ENCODE data around the gene SCAMP2.

The SCAMP2 gene

DNA sequence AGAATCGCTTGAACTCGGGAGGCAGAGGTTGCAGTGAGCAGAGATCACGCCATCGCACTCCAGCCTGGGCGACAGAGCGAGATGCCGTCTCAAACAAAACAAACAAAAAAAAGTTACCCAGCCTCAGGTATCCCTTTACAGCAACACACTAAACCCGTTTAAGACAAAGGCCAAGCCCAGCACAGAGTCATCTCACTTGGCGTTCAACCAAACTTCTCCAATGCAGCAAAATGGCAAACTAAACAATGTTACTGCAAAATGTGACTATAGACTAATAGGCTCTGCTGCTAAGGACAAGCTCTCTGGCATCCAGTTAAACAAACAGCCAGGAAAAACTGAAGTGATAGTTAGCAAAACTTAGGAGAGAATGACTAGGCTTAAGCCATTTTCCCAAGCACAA lies 39.9 kb upstream of the SCAMP2 start:
- no peak overlapping the region for H3K4me2 ChIP-seq (ENCODE audit: low read length, poor library complexity, severe bottlenecking)
- H2AFZ ChIP-seq (ENCODE audit: low read depth, low read length) = no peak overlapping the region
- no peak overlapping the region for H2BK15ac ChIP-seq (ENCODE audit: low read depth, poor library complexity, severe bottlenecking)
- no peak overlapping the region for H3K4ac ChIP-seq (ENCODE audit: low read depth in 1 of 2, low read length in 2 of 2)
- H3K9me3 ChIP-seq (ENCODE audit: control insufficient read depth, low read length) = no peaks in the 10 kb centered on the region
- no peak overlapping the region for H2BK120ac ChIP-seq (ENCODE audit: low read depth, low read length)
- H3K23ac ChIP-seq (ENCODE audit: low read length in 2 of 2) = no peak overlapping the region
- H2AK5ac ChIP-seq (ENCODE audit: low read length, severe bottlenecking) = no peak overlapping the region
- no peak overlapping the region for H4K91ac ChIP-seq (ENCODE audit: low read length)
- H3K4me3 ChIP-seq (ENCODE audit: insufficient read depth in 1 of 2, low read depth in 1 of 2, low read length in 2 of 2) = no peak overlapping the region
- no peak overlapping the region for H2BK12ac ChIP-seq (ENCODE audit: low read length in 2 of 2)
- peaks cover 8% of the 10 kb centered on the region for H3K4me1 ChIP-seq (ENCODE audit: control insufficient read depth, insufficient read depth, low read depth, low read length)
- DNase-seq = no peak
- H3K27me3 ChIP-seq (ENCODE audit: control insufficient read depth in 1 of 2, insufficient read depth in 1 of 2, low read length in 2 of 2) = no peaks in the 10 kb centered on the region
- peaks cover 40 to 51% of the 10 kb centered on the region in 2 experiments for H3K36me3 ChIP-seq (ENCODE audit: control insufficient read depth in 1 of 2, insufficient read depth in 2 of 2, low read depth in 1 of 2, low read length in 2 of 2)
- H3K9ac ChIP-seq (ENCODE audit: low read length) = peak overlapping the region; percentile 8
- H3K79me1 ChIP-seq (replicated peaks; ENCODE audit: low read length, poor library complexity, severe bottlenecking) = peaks cover 3% of the 10 kb centered on the region
- no peak overlapping the region for H4K8ac ChIP-seq (ENCODE audit: low read length)
- 96% methylated on average over 9 of the region's 9 CpGs for WGBS
- H3K27ac ChIP-seq (ENCODE audit: low read length, poor library complexity, severe bottlenecking) = no peak overlapping the region
- no peak overlapping the region for H3K14ac ChIP-seq (ENCODE audit: low read length in 2 of 2)
- no peak overlapping the region for H2BK5ac ChIP-seq (ENCODE audit: low read depth, low read length, poor library complexity, severe bottlenecking)
- H3K18ac ChIP-seq (ENCODE audit: low read depth in 1 of 2, low read length in 2 of 2) = no peak overlapping the region

DNA sequence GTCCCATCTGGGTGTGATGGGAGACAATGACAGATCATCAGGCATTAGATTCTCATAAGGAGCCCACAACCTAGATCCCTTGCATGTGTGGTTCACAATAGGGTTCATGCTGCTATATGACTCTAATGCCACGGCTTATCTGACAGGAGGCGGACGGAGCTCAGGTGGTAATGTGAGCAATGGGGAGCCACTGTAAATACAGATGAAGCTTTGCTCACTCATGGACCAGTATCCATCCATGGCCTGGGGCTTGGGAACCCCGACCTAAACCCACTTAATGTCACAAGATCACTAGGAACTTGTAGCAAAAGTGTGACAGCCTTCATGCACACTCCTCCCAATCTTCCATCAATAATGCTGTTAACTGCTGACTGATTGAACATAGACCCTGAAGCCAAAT lies 35.5 kb upstream of the SCAMP2 start:
- Histone ChIP-seq H3K4me3 (ENCODE audit: insufficient read depth in 1 of 2, low read depth in 1 of 2, low read length in 2 of 2) (no peak overlapping the region), H3K18ac (ENCODE audit: low read depth in 1 of 2, low read length in 2 of 2) (no peak overlapping the region), H3K27me3 (ENCODE audit: control insufficient read depth in 1 of 2, insufficient read depth in 1 of 2, low read length in 2 of 2) (no peaks in the 10 kb centered on the region), H3K4me2 (ENCODE audit: low read length, poor library complexity, severe bottlenecking) (no peak overlapping the region), H3K23ac (ENCODE audit: low read length in 2 of 2) (no peak overlapping the region), H3K4me1 (ENCODE audit: control insufficient read depth, insufficient read depth, low read depth, low read length) (peaks cover 20% of the 10 kb centered on the region), H3K4ac (ENCODE audit: low read depth in 1 of 2, low read length in 2 of 2) (no peak overlapping the region), H2BK15ac (ENCODE audit: low read depth, poor library complexity, severe bottlenecking) (no peak overlapping the region), H4K8ac (ENCODE audit: low read length) (no peak overlapping the region), H2AK5ac (ENCODE audit: low read length, severe bottlenecking) (no peak overlapping the region), H3K9me3 (ENCODE audit: control insufficient read depth, low read length) (no peaks in the 10 kb centered on the region), H3K14ac (ENCODE audit: low read length in 2 of 2) (no peak overlapping the region), H2BK120ac (ENCODE audit: low read depth, low read length) (no peak overlapping the region), H4K91ac (ENCODE audit: low read length) (no peak overlapping the region), H3K27ac (ENCODE audit: low read length, poor library complexity, severe bottlenecking) (no peak overlapping the region), H2AFZ (ENCODE audit: low read depth, low read length) (no peak overlapping the region), H3K36me3 (ENCODE audit: control insufficient read depth in 1 of 2, insufficient read depth in 2 of 2, low read depth in 1 of 2, low read length in 2 of 2) (peaks cover 20 to 40% of the 10 kb centered on the region in 2 experiments), H3K79me1 (replicated peaks; ENCODE audit: low read length, poor library complexity, severe bottlenecking) (peaks cover 7% of the 10 kb centered on the region), H3K9ac (ENCODE audit: low read length) (no peak overlapping the region), H2BK5ac (ENCODE audit: low read depth, low read length, poor library complexity, severe bottlenecking) (no peak overlapping the region), H2BK12ac (ENCODE audit: low read length in 2 of 2) (no peak overlapping the region)
- WGBS = 98% methylated on average over 4 of the region's 4 CpGs
- no peak for DNase-seq

DNA sequence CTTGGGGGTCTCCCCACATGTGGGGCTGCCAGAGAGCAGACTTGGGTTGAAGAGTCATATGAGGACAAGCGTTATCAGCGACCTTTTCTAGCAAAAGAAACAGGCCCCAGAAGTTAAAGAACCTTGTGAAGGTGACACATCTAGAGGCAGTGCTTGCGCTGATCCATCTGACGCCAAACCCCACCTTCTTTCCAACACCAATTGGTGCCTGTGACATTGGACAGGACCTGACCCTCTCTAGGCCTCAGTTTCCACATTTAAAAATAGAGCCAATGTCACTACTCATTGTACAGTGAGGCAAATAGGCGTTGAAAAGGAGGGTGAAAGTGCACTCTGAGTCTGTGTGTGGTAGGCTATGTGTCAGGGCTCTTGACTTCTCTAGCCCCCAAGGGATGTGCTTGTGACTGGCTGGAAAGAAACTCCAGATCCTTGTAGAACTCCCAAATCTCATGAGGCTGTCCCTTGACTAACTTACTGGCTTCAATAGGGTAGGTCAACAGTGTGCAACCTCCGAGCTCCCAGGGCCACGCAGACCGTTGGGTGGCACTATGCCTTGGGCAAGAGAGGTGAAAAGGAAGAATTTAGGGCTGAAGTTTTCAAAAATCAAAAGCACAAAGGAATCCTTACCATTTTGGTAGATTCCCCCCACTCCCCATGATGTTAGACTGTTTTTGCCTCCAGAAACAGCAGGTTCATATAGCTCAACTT lies 34.2 kb upstream of the SCAMP2 start:
- peak overlapping the region in 1 of 2 experiments; percentile 13 for H3K23ac ChIP-seq (ENCODE audit: low read length in 2 of 2)
- peak overlapping the region; percentile 97 for H3K9ac ChIP-seq (ENCODE audit: low read length)
- H3K4me1 ChIP-seq (ENCODE audit: control insufficient read depth, insufficient read depth, low read depth, low read length) = peaks cover 20% of the 10 kb centered on the region
- peak overlapping the region; percentile 16 for H4K91ac ChIP-seq (ENCODE audit: low read length)
- no peaks in the 10 kb centered on the region for H3K27me3 ChIP-seq (ENCODE audit: control insufficient read depth in 1 of 2, insufficient read depth in 1 of 2, low read length in 2 of 2)
- peak overlapping the region; percentile 75 for H2AFZ ChIP-seq (ENCODE audit: low read depth, low read length)
- peak overlapping the region; percentile 87 for H4K8ac ChIP-seq (ENCODE audit: low read length)
- no peak overlapping the region for H2BK5ac ChIP-seq (ENCODE audit: low read depth, low read length, poor library complexity, severe bottlenecking)
- H2BK120ac ChIP-seq (ENCODE audit: low read depth, low read length) = peak overlapping the region; percentile 66
- peak overlapping the region; percentile 89 to 94 for H3K18ac ChIP-seq (ENCODE audit: low read depth in 1 of 2, low read length in 2 of 2)
- peaks cover 14% of the 10 kb centered on the region for H3K79me1 ChIP-seq (replicated peaks; ENCODE audit: low read length, poor library complexity, severe bottlenecking)
- H2BK12ac ChIP-seq (ENCODE audit: low read length in 2 of 2) = no peak overlapping the region
- peak overlapping the region; percentile 58 to 64 for H3K4ac ChIP-seq (ENCODE audit: low read depth in 1 of 2, low read length in 2 of 2)
- H3K27ac ChIP-seq (ENCODE audit: low read length, poor library complexity, severe bottlenecking) = peak overlapping the region; percentile 59
- no peak overlapping the region for H2AK5ac ChIP-seq (ENCODE audit: low read length, severe bottlenecking)
- H2BK15ac ChIP-seq (ENCODE audit: low read depth, poor library complexity, severe bottlenecking) = no peak overlapping the region
- peaks cover 24 to 44% of the 10 kb centered on the region in 2 experiments for H3K36me3 ChIP-seq (ENCODE audit: control insufficient read depth in 1 of 2, insufficient read depth in 2 of 2, low read depth in 1 of 2, low read length in 2 of 2)
- DNase-seq = no peak
- peak overlapping the region; percentile 85 to 87 for H3K4me3 ChIP-seq (ENCODE audit: insufficient read depth in 1 of 2, low read depth in 1 of 2, low read length in 2 of 2)
- peak overlapping the region in 1 of 2 experiments; percentile 44 for H3K14ac ChIP-seq (ENCODE audit: low read length in 2 of 2)
- WGBS = 49% methylated on average over 8 of the region's 8 CpGs
- no peaks in the 10 kb centered on the region for H3K9me3 ChIP-seq (ENCODE audit: control insufficient read depth, low read length)
- peak overlapping the region; percentile 94 for H3K4me2 ChIP-seq (ENCODE audit: low read length, poor library complexity, severe bottlenecking)

DNA sequence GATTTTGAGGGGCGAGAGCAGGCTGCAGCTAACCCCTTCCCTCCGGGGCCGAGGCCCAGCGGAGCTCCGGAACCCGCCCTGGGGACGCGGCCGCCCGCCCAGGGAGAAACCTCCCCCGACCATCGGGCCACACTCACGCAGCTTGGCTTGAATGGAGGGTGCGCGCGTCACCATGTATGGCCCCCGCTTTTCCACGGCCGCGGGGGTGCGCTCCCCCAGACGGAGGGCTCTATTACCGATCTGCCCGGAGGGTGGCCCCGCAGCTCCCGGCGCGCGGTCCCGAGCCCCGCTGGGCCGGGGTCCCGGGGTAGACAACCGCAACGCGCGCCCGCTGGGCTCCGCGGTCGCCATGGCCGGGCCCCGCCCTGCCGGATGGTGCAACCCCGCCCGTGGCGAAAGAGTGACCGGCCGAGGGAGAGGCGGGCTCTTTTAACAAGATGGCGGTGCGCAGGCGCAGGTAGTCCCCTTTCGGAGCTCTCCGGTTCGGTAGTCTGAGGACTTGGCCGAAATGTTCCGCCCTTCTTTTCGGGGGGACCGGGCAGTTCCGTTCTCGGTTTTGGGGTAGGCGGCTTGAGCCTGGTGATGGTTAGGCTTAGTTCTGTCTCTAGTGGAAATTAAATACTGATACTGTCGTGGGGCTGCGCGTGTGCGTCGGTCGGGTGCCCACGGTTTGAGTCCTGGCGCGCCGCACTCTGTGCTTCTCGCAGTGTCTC lies 33.4 kb upstream of the SCAMP2 start, which contains the start of gene FAM219B:
Gene FAM219B (minus strand): TSS at position 402 of the 713 bp plus-strand sequence. CDS start 51 bp downstream, at position 351.
- WGBS = 1% methylated on average over 74 of the region's 74 CpGs
- DNase-seq = peak; percentile 91
- H2BK15ac ChIP-seq (ENCODE audit: low read depth, poor library complexity, severe bottlenecking) = no peak within 1 kb of the TSS
- H3K79me1 ChIP-seq (replicated peaks; ENCODE audit: low read length, poor library complexity, severe bottlenecking) = peaks cover 15% of the 10 kb centered on the region
- peak within 1 kb of the TSS; percentile 89 for H2BK5ac ChIP-seq (ENCODE audit: low read depth, low read length, poor library complexity, severe bottlenecking)
- peak within 1 kb of the TSS in 1 of 2 experiments; percentile 48 for H2BK12ac ChIP-seq (ENCODE audit: low read length in 2 of 2)
- no peak within 1 kb of the TSS for H2AK5ac ChIP-seq (ENCODE audit: low read length, severe bottlenecking)
- H3K4me2 ChIP-seq (ENCODE audit: low read length, poor library complexity, severe bottlenecking) = peak within 1 kb of the TSS; percentile 94
- peak within 1 kb of the TSS; percentile 16 for H4K91ac ChIP-seq (ENCODE audit: low read length)
- peak within 1 kb of the TSS; percentile 13 to 14 for H3K23ac ChIP-seq (ENCODE audit: low read length in 2 of 2)
- H3K14ac ChIP-seq (ENCODE audit: low read length in 2 of 2) = peak within 1 kb of the TSS in 1 of 2 experiments; percentile 95
- peak within 1 kb of the TSS; percentile 66 for H2BK120ac ChIP-seq (ENCODE audit: low read depth, low read length)
- H3K9me3 ChIP-seq (ENCODE audit: control insufficient read depth, low read length) = no peaks in the 10 kb centered on the region
- peak within 1 kb of the TSS; percentile 85 to 87 for H3K4me3 ChIP-seq (ENCODE audit: insufficient read depth in 1 of 2, low read depth in 1 of 2, low read length in 2 of 2)
- H3K36me3 ChIP-seq (ENCODE audit: control insufficient read depth in 1 of 2, insufficient read depth in 2 of 2, low read depth in 1 of 2, low read length in 2 of 2) = peaks cover 20 to 45% of the 10 kb centered on the region in 2 experiments
- H3K27ac ChIP-seq (ENCODE audit: low read length, poor library complexity, severe bottlenecking) = peak within 1 kb of the TSS; percentile 77
- H3K9ac ChIP-seq (ENCODE audit: low read length) = peak within 1 kb of the TSS; percentile 97
- H3K27me3 ChIP-seq (ENCODE audit: control insufficient read depth in 1 of 2, insufficient read depth in 1 of 2, low read length in 2 of 2) = no peaks in the 10 kb centered on the region
- peak within 1 kb of the TSS; percentile 58 to 91 for H3K4ac ChIP-seq (ENCODE audit: low read depth in 1 of 2, low read length in 2 of 2)
- H2AFZ ChIP-seq (ENCODE audit: low read depth, low read length) = peak within 1 kb of the TSS; percentile 84
- H4K8ac ChIP-seq (ENCODE audit: low read length) = peak within 1 kb of the TSS; percentile 87
- H3K18ac ChIP-seq (ENCODE audit: low read depth in 1 of 2, low read length in 2 of 2) = peak within 1 kb of the TSS; percentile 89 to 94
- H3K4me1 ChIP-seq (ENCODE audit: control insufficient read depth, insufficient read depth, low read depth, low read length) = peaks cover 20% of the 10 kb centered on the region

Measured in mesenchymal stem cell (in vitro differentiated cells and primary cell).